Measurements from ENCODE around the gene TEAD2.
A peak's percentile ranks its signal among the peaks of the same experiment; 100 is the strongest.

The TEAD2 gene

DNA sequence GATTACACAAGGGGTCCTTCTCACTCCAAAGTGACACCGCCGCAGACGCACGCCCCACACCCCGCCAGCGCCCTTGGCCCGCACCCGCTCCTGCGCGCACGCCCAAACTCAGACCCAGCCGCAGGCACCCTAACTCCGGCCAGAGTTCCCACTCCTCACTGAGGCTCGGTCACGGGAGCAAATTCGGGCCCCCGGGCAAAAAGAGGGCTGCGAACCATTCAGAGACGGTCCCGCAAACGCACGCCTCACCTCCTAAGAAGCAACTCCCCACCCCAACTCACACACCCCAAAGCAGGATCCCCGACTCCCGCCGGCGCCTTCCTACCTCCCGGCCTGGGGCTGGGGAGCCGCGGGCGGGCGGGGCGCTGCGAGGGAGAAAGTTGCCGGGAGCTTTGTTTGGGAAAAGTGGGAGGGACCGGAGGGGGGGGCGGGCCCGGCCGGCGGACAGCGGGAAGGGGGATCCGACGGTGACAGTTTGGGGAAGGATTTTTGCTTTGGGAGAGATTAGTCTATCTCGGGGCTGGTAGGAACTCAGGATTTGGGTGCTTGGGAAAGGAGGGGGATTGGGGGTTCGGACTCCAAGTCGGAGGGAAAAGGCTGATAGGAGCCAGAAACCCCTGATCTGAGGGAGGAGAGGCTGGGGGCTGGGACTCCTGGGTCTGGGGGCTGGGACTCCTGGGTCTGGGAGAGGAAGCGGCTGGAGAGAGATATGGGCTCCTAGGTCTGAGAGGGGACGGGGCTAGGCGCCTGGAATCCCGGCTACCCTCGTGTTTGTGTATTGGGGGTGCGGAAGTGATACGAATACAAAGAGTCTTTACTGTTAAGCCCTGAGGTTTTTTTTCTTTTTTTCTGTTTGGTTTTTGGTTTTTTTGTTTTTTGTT is at the start of gene TEAD2:
TEAD2 (minus strand) TSS at position 369 of the 881 bp plus-strand sequence. CDS start 2,341 bp downstream, outside the sequence.
- no peak for DNase-seq (ENCODE audit: low read depth in 2 of 2)

- no peak for DNase-seq (ENCODE audit: low read depth in 2 of 2)
These were observed 49.6 kb upstream of the TEAD2 start for GRCh38 chr19:49411681-49412326.

- no peak for DNase-seq (ENCODE audit: low read depth in 2 of 2)
These were observed 47.3 kb upstream of the TEAD2 start for GRCh38 chr19:49409441-49410029.

DNA sequence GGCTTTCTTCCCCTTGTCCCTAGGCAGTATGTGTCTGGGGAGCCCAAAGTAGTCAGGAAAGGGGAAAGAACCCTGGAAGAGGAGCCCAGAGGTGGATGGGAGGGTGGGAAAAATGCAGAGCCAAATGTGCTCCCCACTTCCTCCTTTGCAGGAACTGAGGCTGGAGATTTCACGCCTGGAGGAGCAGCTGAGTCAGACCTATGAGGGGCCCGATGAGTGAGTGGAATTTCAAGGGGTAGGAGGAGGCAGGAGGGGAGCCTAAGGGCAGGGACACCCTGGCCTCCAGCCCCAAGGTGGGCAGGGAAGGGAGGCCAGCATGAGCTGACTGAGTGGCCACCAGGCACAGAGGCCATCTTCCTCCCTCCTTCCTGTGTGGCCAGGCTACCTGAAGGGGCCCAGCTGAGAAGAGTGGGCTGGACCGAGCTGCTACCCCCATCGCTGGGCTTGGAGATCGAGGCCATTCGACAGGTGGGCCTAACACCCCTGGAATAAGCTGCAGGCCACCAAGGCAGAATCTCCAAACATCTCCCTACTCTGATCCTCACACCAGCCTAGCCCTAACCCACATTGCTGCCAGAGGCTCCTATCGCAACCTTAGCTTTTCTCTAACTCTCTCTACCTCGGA is 46.7 kb upstream of the TEAD2 start:
- DNase-seq (ENCODE audit: low read depth in 2 of 2) = no peak

DNA sequence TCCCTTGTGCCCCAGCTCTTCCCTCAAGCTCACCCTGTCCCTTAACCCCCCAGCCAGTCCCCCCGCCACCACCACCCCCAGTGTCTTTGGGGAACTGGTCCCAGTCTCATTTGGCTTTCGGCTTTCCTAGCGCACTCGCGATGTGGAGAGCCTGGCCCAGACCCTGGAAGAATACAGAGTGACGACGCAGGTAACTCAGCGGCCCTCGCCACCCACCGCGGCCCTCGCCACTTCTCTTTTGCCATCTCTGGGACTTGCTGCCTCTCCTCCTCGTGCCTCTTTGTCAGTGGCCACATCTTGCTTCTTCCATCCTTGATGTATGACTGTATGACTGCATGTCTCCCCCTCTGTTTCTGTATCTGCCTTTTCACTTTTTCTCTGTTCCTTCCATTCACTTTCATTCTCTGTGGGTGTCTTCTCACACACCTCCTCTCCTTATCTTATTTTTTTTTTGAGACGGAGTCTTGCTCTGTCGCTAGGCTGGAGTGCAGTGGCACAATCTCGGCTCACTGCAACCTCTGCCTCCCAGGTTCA is 45.3 kb upstream of the TEAD2 start:
- DNase-seq (ENCODE audit: low read depth in 2 of 2) = no peak

DNA sequence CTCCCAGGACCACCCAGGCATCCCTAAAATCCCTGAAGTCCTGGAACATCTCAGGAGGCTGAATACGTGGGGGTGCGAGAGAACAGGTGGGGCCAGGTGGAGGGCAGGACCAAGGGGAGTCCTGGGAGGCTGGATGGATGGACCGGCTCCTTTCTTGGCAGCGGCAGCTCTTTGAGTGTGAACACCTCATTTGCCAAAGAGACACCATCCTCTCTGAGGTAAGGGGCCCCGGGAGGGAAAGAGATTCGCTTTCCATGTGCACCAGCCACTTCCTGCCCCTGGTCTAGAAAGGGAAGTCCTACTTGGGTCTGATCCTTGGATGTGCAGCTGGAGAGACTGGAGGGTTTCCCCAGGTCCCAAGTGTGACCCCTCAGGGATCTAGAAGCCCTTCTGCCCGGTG is 44.9 kb upstream of the TEAD2 start:
- no peak for DNase-seq (ENCODE audit: low read depth in 2 of 2)

DNA sequence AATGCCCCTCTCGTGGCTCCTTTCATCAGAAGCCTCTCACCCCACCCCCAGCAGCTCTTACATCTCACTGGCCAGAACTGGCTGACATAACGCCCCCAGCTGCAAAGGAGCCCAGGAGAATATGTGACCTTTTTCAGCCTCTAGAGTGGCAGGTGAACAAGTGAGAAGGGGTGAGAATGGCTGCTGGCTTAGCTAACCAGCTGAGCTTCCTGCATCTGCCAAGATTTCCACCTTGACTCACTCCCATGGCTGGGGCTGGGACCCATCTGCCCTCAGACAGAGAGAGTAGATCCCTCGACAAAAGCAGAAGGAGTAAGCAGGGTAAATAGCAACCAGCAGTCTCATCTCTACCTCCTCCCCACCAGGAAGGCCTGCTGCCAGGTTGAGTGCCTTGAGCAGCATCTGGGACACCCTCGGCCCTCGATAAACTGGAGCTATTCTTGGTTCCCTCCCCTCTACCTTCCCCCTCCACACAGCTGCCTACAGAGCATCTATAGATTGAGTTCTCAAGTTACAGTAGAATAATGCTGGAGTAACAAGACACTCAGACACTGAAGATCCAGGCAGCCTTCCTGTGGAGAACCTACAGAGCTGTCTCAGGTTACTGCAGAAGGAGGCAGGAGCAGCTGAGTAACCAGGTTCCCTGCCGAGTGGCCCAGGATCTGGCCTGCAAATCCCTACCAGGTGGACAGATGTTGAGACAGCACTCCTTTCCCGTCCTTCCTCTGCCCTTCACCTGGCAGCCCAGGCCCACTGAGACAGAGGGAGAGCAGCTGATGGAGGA is 41.4 kb upstream of the TEAD2 start:
- DNase-seq (ENCODE audit: low read depth in 2 of 2) = no peak

- DNase-seq (ENCODE audit: low read depth in 2 of 2) = no peak
These were observed 37.8 kb upstream of the TEAD2 start for GRCh38 chr19:49400029-49400428.

- DNase-seq (ENCODE audit: low read depth in 2 of 2) = no peak
These were observed 36.7 kb upstream of the TEAD2 start for GRCh38 chr19:49398931-49399330.

DNA sequence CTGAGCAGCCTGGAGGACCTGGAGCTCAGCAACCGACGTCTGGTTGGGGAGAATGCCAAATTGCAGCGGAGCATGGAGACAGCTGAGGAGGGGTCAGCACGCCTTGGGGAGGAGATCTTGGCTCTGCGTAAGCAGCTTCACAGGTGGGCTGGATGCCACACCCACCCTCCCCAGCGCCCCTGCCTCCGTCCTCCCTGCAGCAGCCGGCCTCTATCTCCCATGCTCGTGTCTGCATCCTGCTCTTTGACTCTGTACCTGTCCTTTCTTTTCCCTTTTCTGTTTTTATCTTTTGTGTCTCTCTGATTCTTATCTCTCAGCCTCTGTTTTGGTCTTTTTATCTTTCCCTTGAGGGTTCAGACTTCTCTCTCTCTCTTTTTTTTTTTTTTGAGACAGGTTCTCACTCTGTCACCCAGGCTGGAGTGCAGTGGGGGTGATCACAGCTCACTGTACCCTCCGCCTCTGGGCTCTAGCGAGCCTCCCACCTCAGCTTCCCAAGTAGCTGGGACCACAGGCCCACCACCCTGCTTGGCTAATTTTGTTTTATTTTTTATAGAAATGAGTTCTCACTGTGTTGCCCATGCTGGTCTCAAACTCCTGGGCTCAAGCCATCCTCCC is 35.9 kb upstream of the TEAD2 start:
- no peak for DNase-seq (ENCODE audit: low read depth in 2 of 2)

DNA sequence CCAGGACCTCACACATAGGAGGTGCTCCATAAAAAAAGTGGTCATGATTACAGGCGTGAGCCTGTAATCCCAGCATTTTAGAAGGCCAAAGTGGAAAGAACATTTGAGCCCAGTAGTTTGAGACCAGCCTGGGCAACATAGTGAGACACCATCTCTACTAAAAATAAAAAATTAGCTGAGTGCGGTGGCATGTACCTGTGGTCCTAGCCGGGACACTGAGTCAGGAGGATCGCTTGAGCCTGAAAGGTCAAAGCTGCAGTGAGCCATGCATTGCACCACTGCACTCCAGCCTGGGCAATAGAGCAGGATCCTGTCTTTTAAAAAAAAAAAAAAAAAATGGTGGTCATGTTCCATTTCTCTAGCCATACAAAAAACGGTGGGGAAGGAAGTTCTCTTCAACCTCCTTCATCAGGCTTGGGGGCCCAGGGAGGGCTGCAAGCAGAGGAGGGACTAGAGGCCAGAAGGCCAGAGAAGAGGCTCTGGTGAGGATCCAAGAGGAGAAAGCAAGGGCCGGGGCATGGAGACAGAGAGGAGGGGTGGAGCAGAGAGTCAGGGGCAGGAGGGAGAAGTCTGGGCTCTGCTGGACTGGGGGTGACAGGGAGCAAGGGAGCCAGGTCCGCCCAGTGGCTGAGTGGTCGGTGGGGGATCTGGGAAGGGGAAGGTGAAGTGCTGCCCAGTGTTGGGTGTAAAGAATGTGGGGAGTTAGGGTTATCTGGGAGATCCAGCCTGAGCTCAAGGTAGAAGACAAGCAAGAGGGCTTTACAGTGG is 34.7 kb upstream of the TEAD2 start:
- no peak for DNase-seq (ENCODE audit: low read depth in 2 of 2)

DNA sequence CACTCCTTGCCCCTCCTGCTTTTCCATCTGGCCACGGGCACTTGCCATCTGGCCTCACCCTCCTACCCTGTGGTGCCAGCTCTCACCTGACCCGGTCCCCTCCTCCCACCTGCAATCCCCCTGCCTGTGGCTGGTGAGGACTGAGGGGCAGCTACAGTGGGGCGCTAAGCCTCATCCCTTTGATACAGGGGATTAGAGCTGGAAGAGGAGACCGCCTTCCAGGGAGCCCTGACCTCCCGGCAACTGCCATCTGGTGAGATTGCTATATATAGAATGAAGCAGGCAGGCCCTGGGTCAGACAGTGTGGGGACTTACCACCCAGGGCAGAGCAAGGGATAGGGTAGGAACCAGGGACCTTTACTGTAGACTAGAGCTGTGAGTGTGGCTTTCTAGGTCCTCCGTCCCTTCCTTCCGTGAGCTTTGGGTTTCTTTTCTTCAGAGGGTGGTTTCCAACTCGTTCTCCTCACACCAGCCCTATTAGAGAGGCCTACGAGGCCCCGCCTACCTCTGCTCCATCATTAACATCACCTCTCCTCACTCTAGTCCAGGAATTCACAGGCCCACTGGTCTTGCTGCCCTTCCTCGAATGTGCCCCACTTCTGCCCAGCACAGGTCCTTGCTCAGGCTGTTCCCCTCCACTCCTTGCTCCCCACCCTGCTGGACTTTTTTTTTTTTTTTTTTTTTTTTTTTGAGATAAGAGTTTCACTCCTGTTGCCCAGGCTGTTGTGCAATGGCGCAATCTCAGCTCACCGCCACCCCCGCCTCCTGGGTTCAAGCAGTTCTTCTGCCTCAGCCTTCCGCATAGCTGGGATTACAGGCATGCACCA is 33.6 kb upstream of the TEAD2 start:
- DNase-seq (ENCODE audit: low read depth in 2 of 2) = no peak

DNA sequence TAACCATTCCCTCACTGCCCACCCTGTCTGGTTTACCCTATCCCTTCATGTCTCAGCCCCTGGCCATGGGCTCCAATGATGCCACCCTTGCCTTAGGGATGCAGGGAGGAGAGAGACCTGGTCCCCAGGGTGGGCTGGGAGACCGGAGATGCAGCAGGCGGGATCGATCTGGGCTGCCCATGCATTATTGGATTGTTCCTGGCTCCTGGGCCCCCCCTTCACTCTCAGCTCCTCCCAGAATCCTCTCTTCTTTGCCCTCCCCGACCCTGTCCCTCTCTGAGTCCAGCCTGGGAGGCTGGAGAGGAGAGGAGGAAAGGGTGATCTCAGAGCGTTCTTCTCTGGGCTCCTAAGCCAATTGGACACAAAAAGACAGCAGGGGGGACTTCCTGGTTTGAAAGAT is 31.7 kb upstream of the TEAD2 start:
- no peak for DNase-seq (ENCODE audit: low read depth in 2 of 2)

GRCh38 chr19:49391581-49392399 is 29.6 kb upstream of the TEAD2 start:
- DNase-seq (ENCODE audit: low read depth in 2 of 2) = peak; percentile 60 to 72

GRCh38 chr19:49390929-49391359 is 28.7 kb upstream of the TEAD2 start:
- no peak for DNase-seq (ENCODE audit: low read depth in 2 of 2)

DNA sequence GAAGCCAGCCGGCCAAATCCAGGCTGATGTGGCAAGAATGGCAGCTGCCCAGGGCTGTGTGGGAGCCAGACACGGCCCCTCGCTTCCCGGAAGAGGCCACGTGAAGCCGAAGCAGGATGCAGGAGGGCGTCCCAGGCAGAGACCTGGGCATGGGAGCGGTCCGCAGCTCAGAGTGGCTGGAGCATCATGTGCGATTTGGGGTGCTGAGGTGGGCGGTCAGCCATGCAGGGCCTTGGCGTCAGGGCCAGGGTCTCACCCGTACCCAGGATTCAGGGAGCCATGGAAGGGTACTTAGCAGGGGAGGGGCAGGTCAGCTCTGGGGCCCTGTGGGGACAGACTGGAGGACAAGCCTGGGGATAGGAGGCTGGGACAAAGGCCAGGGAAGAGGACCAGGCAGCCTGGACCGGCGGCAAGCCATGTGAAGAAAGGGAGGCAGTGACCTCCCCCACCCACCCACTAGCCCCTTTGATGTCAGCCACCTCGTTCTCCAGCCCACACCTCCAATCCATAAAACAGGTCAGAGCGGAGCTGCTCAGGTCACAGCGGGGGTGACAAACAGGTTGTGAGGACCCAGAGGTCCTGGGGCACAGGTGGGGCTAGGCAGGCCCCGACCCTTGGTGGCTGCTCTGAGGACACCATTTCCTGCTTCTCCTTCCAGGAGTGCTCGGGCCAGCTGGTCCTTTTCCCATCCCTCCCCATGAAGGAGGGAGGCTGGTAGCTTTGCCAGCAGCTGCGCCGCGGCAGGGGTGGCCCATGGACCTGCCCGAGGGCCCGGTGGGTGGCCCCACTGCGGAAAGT is 28.1 kb upstream of the TEAD2 start:
- DNase-seq (ENCODE audit: low read depth in 2 of 2) = no peak

- no peak for DNase-seq (ENCODE audit: low read depth in 2 of 2)
These were observed 27.2 kb upstream of the TEAD2 start for GRCh38 chr19:49389406-49389805.
